ENCODE measurements around the gene TFEC. TPM values are rescaled to one million over a fixed set of nuclear protein-coding genes. Genes with fewer than 3 reads are reported as not detected.

TFEC gene
- total RNA-seq, 1 donor from 2014 or later = 39.7 TPM

- no peak for TF ChIP-seq CTCF (IDR thresholded peaks at IDR 0.05)
- intact Hi-C loops (cut with micrococcal nuclease) = no loop called here
- Mint-ChIP-seq H3K4me1 (no peaks in the 10 kb centered on the region), H3K27ac (no peak overlapping the region), H3K36me3 (ENCODE audit: low read depth) (no peaks in the 10 kb centered on the region), H3K9me3 (no peaks in the 10 kb centered on the region), H3K27me3 (no peaks in the 10 kb centered on the region), H3K4me3 (no peak overlapping the region)
- no peak for DNase-seq
- no peak for ATAC-seq (ENCODE audit: low read depth)
- ChIA-PET CTCF (no interaction called here), POLR2A (no interaction called here)
These were observed 64.6 kb downstream of the TFEC start for GRCh38 chr7:115965796-115966475.

- no peaks in the 10 kb centered on the region for H3K4me1 Mint-ChIP-seq
- H3K27ac Mint-ChIP-seq = no peak overlapping the region
- ChIA-PET POLR2A (no interaction called here), CTCF (no interaction called here)
- no peaks in the 10 kb centered on the region for H3K36me3 Mint-ChIP-seq (ENCODE audit: low read depth)
- ATAC-seq (ENCODE audit: low read depth) = no peak
- intact Hi-C loops (cut with micrococcal nuclease) = no loop called here
- no peaks in the 10 kb centered on the region for H3K27me3 Mint-ChIP-seq
- no peak overlapping the region for H3K4me3 Mint-ChIP-seq
- no peak for DNase-seq
- TF ChIP-seq CTCF (IDR thresholded peaks at IDR 0.05) = no peak
- H3K9me3 Mint-ChIP-seq = no peaks in the 10 kb centered on the region
These were observed 65.3 kb downstream of the TFEC start for GRCh38 chr7:115965236-115965635.

- ChIA-PET CTCF (no interaction called here), POLR2A (no interaction called here)
- DNase-seq (no peak), ATAC-seq (ENCODE audit: low read depth) (no peak)
- no peaks in the 10 kb centered on the region for H3K36me3 Mint-ChIP-seq (ENCODE audit: low read depth)
- no peaks in the 10 kb centered on the region for H3K9me3 Mint-ChIP-seq
- H3K27ac Mint-ChIP-seq = no peak overlapping the region
- intact Hi-C loops (cut with micrococcal nuclease) = no loop called here
- H3K4me3 Mint-ChIP-seq = no peak overlapping the region
- no peak for TF ChIP-seq CTCF (IDR thresholded peaks at IDR 0.05)
- no peaks in the 10 kb centered on the region for H3K27me3 Mint-ChIP-seq
- no peaks in the 10 kb centered on the region for H3K4me1 Mint-ChIP-seq
These were observed 65.8 kb downstream of the TFEC start for GRCh38 chr7:115964799-115965198.

GRCh38 chr7:115962340-115962739, 68.2 kb downstream of the TFEC start:
- ChIA-PET CTCF (no interaction called here), POLR2A (no interaction called here)
- Mint-ChIP-seq H3K27ac (no peak overlapping the region), H3K4me1 (no peaks in the 10 kb centered on the region), H3K9me3 (peaks cover 2% of the 10 kb centered on the region), H3K4me3 (no peak overlapping the region), H3K27me3 (no peaks in the 10 kb centered on the region), H3K36me3 (ENCODE audit: low read depth) (no peaks in the 10 kb centered on the region)
- ATAC-seq (ENCODE audit: low read depth) (no peak), DNase-seq (no peak)
- intact Hi-C loops (cut with micrococcal nuclease) = no loop called here
- TF ChIP-seq CTCF (IDR thresholded peaks at IDR 0.05) = no peak

GRCh38 chr7:115953592-115954255, 76.8 kb downstream of the TFEC start:
- no peaks in the 10 kb centered on the region for H3K4me1 Mint-ChIP-seq
- ATAC-seq (ENCODE audit: low read depth) (no peak), DNase-seq (no peak)
- CTCF ChIA-PET = no interaction called here
- no peak for TF ChIP-seq CTCF (IDR thresholded peaks at IDR 0.05)
- POLR2A ChIA-PET = no interaction called here
- H3K27ac Mint-ChIP-seq = no peak overlapping the region
- H3K9me3 Mint-ChIP-seq = no peaks in the 10 kb centered on the region
- no peaks in the 10 kb centered on the region for H3K36me3 Mint-ChIP-seq (ENCODE audit: low read depth)
- H3K27me3 Mint-ChIP-seq = no peaks in the 10 kb centered on the region
- intact Hi-C loops (cut with micrococcal nuclease) = no loop called here
- no peak overlapping the region for H3K4me3 Mint-ChIP-seq
